ENCODE measurements around the gene SMYD3. TPM values are rescaled to one million over a fixed set of nuclear protein-coding genes. Genes with fewer than 3 reads are reported as not detected.

SMYD3 gene
- total RNA-seq, 4 donors from 2014 or later: 7.6 to 26.3 (median 13.4) TPM

DNA sequence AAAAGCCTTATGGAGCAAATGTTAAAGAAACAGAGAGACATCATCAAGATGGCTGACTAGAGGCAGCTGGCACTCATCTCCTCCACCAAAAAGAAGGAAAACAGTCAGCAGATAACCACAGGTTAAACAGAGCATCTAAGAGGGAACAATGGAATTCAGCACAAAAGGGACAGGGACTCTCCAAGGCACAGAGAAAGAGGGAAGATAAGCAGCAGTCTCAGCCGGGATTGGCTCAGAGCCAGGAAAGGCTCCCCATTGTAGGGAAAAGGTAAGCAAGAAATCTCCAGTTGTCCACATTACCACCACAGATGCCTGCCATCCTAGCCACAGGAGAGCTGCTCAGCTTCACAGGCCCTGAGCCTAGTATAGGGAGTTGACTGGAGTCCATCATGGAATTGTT, 605.5 kb downstream of the SMYD3 start:
- TF ChIP-seq, protein P1, sequence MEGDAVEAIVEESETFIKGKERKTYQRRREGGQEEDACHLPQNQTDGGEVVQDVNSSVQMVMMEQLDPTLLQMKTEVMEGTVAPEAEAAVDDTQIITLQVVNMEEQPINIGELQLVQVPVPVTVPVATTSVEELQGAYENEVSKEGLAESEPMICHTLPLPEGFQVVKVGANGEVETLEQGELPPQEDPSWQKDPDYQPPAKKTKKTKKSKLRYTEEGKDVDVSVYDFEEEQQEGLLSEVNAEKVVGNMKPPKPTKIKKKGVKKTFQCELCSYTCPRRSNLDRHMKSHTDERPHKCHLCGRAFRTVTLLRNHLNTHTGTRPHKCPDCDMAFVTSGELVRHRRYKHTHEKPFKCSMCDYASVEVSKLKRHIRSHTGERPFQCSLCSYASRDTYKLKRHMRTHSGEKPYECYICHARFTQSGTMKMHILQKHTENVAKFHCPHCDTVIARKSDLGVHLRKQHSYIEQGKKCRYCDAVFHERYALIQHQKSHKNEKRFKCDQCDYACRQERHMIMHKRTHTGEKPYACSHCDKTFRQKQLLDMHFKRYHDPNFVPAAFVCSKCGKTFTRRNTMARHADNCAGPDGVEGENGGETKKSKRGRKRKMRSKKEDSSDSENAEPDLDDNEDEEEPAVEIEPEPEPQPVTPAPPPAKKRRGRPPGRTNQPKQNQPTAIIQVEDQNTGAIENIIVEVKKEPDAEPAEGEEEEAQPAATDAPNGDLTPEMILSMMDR (IDR thresholded peaks at IDR 0.05): no peak
- DNase-seq (ENCODE audit: low spot score) (no peak), ATAC-seq (ENCODE audit: low FRiP score) (no peak)

DNA sequence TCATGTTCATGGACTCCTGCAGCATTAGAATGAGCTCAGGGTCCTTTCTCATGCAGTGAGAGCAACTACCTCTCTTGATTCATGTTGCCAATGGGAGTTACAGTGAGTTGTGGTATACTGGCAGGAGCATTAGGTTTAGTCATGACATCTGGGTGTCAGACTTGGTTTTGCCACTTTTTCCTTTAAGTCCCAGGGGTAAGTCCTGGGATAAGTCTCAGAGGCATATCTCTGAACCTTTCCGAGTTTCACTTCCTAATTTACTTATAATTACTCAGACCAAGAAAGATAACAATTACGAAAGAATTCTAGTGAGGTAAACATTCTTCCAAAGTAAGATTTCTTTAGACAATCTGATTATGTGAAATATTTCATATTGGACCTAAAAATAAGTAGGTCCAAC, 606.0 kb downstream of the SMYD3 start:
- TF ChIP-seq, protein P1 (IDR thresholded peaks at IDR 0.05): no peak
- DNase-seq (ENCODE audit: low spot score) (no peak), ATAC-seq (ENCODE audit: low FRiP score) (no peak)

DNA sequence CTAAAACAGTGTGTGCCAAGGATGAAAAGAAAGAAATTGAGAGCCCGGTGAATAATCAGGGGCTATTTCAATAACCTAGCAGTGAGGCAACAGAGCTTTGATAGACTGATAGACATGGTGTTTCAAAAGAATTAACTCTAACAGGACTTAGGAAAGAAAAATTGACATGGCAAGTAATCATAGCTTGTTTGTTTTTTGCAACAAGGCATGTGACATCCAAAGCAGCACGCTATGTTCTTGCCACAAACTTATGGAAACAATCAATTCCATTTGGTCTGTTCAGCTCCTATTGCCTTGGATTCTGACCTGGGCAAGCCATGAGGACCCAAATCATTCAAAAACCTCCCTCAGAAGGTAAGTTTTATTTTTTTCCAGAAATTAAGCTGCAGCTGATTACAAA, 608.5 kb downstream of the SMYD3 start:
- DNase-seq (ENCODE audit: low spot score) (no peak), ATAC-seq (ENCODE audit: low FRiP score) (no peak)
- TF ChIP-seq, protein P1 (IDR thresholded peaks at IDR 0.05): no peak

DNA sequence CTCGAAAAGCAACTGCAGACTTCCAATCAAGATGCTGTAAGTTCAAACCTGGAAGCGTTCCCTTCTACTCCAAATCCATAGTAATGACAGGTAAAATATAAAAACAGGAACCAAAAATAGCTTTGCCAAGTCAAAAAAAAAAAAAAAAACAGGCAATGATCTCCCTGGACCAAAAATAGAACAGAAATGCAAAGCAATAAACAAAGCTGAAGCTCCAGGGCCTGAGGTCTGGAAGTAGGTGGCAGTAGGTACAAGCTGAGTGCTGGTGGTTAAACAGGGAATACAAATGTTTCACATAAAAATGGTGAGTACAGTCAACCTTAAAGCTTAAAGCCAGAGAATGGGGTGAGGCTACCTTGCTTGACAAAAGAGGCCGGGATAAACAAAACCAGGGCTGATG, 610.8 kb downstream of the SMYD3 start:
- DNase-seq (ENCODE audit: low spot score) (no peak), ATAC-seq (ENCODE audit: low FRiP score) (no peak)
- TF ChIP-seq, protein P1 (IDR thresholded peaks at IDR 0.05): no peak

DNA sequence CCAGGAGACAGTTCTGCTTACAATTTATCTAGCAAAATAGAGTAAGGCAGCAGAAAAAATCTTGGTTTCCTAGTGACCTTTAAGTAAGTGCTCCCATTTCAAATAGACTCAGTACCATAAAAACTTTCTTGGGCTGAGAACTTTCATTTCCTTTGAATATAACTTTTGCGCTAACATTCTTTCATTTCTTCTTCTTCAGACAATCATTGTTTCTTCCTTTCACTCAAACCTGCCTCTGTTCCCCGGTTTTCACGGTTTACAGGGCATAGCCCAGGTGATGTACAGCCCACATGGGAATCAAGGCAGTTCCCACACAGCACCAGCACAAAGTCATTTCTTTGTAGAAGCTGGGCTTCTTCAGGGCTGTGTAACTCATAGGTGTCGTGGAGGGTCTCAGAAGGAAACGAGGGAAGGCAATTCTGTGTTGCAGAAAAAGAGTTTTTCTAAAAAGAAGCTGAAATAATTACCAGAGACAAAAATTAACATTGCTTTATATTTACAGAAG, 611.6 kb downstream of the SMYD3 start:
- DNase-seq (ENCODE audit: low spot score): no peak
- TF ChIP-seq, protein P1 (IDR thresholded peaks at IDR 0.05): no peak
- no peak for ATAC-seq (ENCODE audit: low FRiP score)

DNA sequence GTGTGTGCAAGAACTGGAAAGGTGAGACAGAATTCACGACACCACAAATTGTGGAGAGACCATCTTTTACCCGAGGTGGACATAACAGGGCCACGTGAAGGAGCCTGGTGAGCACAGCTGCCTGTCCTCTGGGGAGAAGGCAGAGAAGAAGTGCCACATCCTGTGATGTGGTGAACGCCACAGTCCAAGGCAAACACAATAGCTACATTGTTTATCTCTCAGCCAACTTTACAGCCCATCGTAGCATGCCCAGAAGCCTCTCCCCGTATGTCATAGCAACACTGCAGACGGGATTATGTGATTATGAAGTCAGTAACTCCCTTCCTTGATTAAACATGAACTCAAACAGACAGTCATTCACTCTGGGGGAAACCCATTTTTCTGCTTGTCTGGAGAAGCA, 612.2 kb downstream of the SMYD3 start:
- ATAC-seq (ENCODE audit: low FRiP score) (no peak), DNase-seq (ENCODE audit: low spot score) (no peak)
- TF ChIP-seq, protein P1 (IDR thresholded peaks at IDR 0.05): no peak

DNA sequence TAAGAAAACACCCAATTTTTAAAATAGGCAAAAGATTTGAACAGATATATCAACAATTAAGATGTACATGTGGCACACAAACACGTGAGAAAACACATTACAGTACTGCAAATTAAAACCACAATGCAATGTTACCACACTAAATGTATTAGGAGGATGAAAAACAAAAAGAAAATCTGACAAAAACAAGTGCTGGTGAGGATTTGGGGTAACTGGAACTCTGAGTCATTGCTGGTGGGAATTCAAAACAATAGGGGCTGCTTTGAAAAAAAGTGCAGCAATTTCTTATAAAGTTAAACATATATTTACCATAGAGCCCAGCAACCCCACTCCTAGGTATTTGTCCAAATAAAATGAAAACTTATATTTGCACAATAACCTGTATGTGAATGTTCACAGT, 614.1 kb downstream of the SMYD3 start:
- DNase-seq (ENCODE audit: low spot score) (no peak), ATAC-seq (ENCODE audit: low FRiP score) (no peak)
- TF ChIP-seq, protein P1 (IDR thresholded peaks at IDR 0.05): no peak

Data from omental fat pad (tissue), 4 donors.